NCI-H1436 treated with DMSO at 0.1 percent for 48 hours (cell line): ENCODE measurements around the gene LDAF1.

Experiments used
- DNase-seq: peaks from one replicate; lab custom pipeline; 2025; lab: John Stamatoyannopoulos, UW

LDAF1 gene

DNA sequence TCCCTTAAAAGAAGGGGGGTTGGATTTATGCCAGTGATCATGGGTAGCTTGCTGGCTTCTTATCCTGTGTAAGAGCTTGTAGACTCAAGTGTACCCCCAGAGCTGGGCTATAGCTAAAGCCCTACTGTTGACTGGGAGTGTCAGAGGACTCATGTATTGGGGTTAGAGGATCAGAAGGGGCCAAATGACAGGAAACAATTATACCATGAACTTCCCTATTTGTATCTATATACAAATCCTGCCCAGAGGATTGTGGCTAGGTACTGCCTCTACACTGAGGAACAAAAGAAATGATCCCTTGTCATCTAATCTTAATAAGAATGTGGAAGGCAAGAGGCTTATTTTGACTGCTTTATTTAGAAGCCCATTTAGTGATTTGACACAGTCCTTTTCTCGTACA, 38.6 kb downstream of the LDAF1 start:
- no peak for DNase-seq

DNA sequence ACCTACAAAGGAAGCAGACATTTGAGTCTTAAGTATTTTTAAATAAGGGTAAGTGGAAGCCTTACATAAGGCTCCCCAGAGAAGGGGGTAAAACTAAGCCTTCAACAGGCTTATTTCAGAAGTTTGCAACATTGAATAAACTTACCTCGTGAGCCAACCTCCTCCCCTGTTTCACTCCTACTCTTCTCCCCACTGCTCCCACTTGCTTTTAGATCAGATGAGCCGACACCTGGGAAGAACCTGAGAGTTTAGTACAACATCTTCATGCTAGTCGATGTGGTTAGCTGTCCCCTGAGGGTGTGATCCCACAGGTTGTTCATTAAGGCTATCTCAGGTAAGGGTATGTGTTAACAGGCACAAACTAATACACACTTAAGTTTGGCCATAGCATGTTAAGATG, 39.1 kb downstream of the LDAF1 start:
- DNase-seq = no peak

DNA sequence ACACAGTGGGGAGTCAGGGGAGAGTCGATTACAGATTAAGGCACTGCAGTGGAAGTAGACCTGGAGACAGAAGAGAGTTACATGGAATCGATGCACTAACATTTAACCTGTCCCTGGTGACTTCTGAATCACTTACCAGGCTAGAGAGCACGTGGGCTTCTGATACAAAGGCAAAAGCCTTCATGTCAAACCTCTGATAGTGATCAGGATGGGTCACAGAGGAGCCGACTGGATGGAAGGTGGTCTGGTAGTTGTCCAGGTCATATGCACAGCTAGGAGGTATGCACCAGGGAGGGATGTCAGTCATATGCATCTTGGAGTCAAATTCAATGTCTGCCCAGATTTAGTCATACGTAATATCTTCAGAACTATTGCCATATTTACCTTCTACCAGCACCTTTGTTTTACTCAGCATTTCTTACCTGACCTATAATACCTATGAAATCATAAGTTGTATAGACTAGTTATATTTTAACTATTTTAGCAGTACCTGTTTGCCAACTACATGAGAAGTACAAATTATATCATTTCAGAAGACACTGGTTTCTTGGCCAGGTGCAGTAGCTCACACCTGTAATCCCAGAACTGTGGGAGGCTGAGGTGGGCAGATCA, 41.2 kb downstream of the LDAF1 start:
- DNase-seq = no peak

DNA sequence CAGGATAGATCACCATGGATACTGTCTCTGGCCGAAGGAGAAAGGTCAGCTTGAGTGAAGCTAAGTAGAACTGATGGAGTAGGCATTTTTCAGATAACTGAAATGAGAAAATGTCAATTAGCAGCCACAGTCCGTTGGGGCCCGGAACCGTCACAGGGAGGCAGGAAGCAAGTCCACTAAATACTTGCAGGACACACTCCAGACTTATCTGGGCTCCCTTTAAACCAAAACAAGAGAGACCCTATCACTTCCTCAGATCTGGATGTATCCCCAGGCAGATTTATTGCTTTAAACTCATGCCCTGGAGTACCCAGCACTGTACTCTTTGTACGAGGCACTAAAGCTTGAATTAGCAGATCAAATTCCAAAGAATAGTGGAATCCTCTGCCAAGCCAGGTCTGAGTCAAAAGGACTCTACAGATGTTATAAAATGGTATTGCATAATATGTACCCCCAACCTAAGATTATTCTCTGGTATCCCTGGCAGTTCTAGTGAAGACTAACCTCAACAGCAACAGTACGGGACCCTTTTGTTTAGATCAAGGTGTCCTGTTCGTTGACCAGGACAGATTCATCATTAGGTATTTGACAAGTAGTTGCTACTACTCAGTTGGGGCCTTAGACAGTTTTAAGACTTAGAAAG, 44.8 kb downstream of the LDAF1 start:
- no peak for DNase-seq

DNA sequence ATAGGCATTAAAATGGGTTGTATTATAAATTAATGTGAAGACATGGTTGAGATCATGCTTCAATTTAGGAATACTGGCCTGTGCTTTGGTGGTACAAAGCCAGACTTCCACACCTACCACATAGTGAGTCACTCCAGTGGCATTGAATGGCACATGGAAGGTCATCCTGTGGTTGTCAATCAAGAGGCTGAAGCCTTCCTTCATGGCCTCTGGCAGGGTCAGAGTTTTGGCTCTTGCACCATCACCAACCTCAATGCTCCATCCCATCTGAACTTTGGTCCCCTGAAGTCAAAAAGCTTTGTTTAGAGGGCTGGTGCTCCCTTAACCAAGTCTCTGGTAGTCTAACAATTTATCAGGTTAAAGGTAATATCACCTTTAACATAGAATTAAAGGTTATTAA, 46.8 kb downstream of the LDAF1 start:
- DNase-seq = no peak

DNA sequence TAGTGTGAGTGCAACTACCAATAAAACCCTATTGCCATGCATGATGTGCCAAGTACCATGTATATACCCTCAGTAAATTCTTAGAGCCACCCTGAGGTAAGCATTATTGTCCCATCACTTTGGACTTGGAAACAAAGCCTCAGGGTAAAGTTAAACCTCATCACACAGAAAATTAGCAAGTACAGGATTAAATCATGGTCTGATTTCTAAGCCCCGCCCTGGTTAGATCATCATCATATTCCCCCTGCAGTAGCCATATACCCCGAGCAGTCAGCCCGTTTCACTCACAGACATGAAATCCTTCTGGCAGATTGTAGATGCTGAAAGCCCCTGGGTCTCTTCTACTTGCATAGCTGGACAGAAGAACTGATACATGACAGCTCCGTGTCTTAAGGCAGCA, 48.1 kb downstream of the LDAF1 start:
- no peak for DNase-seq

DNA sequence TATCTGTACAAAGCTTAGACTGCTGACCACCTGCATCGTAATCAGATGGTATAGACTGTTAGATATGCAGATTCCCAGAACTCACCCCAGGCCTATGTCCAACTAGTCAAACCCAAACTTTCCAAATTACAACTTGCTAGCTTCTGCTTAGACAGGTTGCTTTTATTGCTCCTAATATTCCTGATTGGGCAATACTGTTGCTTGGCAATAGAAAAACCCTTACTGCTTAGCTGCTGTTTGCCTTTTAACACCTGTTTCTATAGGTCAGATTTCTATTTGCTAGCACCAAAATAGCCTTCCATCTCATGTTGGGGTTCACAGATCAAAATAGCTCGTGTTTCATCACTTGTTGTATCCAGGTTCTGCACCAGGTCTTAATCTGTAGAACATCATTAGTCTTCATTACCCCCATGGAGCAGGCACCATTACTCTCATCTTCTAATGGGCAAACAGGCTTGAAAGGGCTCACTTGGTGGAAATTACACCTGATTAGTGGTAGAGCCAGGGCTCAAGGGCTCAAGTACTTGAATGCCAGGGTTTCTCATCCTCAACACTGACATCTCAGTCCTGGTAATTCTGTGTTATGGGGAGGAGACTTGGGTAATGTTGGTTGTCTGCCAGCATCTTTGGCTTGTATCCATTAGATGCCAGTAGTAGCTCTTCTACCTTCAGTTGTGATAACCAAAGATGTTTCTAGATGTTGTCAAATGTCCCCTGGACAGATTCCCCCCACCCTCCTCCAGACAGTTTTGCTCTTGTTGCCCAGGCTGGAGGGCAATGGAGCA, 50.2 kb downstream of the LDAF1 start:
- no peak for DNase-seq

DNA sequence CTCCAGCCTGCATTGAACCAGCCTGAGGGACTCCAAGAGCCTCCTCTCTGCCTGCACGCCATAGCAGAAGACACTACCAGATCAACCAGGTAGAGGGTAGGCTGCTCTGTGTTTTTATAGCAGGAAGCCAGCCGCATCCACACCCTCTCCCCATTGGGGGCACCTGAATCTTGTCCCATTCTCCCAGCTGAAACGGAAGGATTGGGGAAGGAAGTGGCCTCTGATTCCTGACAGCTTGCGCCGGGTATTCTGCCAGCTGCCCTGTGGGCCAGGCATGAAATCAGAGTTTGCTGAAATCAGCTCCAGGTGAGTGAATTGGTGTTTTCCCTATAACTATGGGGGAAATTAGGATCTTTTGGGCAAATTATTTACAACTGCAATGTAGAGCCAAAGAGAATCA, 53.0 kb downstream of the LDAF1 start, which contains the start of gene ZP2:
Gene ZP2, minus strand, starts transcription at position 89 of the 400 bp plus-strand sequence. Its CDS starts 27 bp downstream, at position 62.
- no peak for DNase-seq

DNA sequence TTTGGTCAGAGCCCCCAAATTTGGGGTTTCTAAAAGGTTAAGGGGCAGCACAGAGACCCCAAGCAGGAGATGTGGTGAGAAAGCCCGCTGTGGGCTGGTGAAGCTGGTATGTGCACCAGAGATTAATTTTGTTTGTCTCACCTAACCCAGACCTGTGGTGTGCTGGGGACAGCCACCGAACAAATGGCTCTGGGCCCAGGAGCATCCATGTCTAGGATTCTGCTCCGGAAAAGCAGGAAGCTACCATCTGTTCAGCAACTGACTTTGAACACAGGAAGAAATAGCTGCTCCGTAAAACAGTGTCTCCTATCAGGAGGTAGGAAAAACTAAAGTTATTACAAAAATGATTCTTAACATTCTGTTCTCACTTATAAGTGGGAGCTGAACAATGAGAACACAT, 55.6 kb downstream of the LDAF1 start:
- DNase-seq = no peak

DNA sequence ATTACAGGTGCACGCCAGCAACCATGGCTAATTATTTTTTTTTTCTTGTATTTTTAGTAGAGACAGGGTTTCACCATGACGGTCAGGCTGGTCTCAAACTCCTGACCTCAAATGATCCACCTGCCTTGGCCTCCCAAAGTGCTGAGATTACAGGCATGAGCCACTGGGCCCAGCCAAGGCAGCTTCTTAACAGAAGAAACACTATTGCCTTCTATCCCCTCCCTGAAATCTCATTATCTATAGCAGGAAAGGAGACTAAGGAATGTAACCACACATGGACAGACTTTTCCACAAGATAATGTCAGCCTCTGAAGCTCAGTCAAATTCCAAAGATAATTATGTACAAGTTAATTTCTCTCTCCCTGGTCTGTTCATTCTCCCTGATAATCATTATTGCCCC, 58.6 kb downstream of the LDAF1 start:
- no peak for DNase-seq

DNA sequence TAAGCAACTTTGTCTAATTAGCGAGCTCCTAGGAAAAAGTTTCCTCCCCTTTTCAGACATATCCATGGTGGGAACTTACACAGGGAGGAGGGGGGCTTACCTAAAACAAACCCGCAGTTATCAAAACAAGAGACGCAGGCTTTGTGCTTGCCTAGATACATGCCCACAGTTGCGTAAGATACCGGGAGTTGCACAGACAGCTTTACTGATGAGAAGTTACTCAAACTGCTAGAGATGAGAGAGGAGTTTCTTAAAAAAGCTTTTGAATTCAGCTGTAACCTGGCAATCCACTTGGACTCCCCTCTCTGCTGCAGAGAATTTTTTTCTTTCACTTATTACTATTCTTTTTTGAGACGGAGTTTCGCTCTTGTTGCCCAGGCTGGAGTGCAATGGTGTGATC, 59.7 kb downstream of the LDAF1 start:
- DNase-seq = no peak

DNA sequence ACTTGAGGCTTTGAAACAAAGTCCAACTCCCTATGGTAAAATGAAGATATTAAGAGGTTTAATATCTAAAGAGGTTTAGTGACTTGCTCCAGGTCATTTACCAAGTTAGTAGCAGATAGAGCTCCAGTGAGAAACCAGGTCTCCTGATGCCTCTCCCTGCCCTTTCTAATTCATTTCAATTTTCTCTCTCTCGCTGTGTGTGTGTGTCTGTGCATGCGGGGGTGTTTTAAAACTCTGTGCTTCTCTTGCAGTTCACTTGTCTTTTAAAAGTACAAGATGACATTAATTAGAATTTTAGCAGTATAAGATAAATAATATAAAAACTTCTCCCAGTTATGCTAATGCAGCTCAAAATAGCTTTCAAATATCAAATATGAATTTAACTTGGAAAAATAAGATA, 61.1 kb downstream of the LDAF1 start:
- DNase-seq = no peak

DNA sequence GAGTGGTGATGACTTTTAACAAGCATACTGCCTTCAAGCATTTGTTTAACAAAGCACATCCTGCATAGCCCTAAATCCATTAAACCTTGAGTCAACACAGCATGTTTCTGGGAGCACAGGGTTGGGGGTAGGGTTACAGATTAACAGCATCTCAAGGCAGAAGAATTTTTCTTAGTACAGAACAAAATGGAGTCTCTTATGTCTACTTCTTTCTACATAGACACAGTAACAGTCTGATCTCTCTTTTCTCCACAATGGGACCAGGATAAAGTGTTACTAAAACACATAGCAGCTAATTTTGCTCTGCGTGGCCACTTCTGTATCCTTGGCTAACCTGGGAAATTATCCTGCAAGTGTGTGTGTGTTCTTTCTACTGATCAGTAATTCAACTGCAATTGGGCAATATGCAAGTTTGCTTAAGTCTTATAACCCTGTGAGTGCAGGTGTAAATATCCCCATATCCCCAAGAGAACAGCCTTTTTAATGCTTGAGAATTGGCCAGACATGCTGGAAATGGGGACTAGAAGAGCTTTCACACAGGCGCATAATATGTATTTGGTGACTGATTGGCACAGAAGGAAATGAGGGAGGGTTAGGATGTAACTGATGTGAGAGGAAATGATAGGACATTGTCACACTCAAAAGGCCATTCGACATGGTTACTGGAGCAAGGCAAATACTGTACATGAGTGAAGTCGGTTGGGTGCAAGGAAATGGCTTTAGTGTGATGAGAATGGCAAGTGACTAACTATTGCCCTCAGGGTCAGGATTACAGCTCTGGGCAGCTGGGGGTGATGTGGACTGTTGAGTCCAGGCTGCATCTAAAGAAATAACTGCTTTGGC, 64.2 kb downstream of the LDAF1 start:
- peak; percentile 28 for DNase-seq

DNA sequence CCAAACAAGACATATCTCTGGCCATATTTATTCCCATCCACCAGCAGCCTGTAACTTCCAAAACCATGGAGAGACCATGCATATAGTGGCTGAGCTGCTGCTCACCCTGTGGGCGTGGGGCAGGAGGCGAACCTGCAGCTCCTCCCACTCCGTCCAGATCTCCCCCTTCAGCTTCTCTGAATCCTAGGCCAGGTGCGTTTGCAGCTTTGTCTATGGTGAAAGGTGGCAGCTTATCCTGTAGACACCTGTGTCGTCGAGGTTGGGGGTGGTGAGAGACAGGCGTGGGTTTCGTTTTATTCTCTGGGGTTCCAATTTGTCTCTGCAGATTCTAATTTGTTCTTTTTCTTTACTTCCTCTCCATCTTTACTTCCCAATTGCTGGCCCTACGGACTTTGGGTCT, 65.3 kb downstream of the LDAF1 start:
- DNase-seq = no peak

DNA sequence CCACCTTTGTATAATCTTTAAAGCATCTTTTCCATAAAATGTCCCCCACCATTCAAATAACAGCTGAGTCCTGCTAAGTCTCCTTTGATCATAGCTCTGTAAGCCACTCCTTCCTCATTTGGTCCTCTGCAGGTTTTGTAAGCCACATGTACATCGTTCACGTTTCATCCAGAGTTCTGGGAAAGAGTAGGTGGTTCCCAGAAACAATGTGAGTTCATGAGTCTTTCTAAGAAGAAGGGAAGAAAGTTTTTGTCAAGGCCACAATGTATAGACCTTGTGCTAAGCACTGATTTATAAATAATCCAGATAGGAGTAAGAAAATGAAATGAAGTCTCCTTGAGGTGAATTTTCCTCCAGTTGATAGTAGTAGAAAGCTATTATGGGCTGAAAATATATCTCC, 66.3 kb downstream of the LDAF1 start:
- no peak for DNase-seq

DNA sequence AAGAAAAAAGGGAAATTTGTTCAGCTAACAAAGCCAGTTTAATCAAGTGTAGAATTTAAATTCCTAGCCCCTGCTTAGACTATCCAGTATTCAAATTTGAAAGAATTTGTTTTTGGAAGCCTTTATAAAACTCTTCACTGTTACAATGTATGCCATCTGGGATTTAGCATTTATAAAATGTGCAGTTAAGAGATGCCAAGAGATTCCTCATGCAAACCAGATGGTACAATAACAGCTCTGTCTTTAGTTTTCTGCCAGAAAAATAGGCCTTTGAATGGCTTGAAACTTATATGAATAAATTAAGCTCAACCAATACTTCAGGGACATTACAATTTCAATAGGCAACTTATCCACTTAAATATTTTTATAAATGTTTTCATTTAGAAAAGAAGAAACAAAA, 68.3 kb downstream of the LDAF1 start:
- no peak for DNase-seq

DNA sequence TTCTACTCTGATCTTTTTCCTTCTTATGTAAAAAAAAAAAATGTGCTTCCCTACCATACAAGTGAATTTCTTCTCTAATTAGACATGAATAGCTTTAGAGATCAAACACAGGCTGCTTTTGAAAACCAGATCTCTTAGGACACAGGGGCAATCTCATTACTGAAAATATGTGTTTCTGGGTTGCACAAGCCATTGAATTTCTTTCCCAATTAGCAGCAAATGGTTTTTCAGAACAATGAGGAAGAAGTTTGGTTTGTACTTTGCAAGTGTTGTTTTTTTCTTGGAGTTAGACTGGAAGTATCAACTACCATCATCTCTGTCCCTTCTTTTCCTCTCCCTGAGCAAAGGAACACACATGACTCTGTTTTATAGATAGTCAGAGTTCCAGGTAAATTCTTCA, 69.4 kb downstream of the LDAF1 start:
- DNase-seq = no peak

DNA sequence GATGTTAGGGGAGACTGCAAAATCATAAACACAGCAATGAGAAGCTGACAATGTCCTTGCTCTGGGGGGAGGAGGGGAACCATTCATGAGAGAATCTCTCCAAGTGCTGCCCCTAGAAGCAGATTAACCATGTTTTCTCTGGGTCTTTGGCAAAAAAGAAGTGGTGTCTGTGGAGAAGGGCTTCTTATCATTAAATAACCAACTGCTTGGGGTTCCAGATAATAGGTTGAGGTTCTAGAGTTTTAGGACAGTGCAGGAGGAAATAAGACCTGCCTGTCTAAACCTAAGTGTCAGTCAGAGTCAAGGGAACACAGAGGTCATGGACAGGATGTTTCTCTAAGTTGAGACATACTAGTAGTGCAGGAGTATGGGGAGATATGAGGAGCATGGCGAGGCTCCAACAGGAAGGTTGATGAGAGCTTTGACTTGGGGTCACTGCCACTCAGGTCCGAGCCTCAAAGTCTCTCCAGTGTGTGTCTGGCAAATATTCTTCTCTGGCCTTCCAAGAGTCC, 69.9 kb downstream of the LDAF1 start:
- no peak for DNase-seq
